ENCODE results near the gene PTPN4.

DNA sequence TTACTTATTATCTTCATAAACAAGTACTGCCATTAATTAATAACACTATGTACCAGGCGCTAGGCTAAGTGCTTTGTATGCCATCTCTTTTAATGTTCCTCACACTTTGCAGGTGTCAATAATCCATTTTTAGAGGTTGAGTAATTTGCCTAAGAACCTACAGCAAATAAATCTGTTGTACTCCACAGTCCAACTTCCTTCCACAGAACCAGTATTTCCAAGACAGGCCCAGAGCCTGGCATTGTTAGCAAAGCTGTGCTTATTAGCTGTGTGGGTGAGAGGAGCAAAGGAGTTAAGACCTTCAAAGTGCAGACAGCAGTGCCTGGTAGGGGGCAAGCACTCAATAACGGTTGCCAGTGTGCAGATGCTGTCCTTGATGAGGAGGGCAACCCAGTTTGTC is 14.2 kb upstream of the PTPN4 start:
- TF ChIP-seq MEIS1 (CRISPR knock-in tag; IDR thresholded peaks at IDR 0.05; ENCODE audit: borderline replicate concordance) (no peak), ZNF558 (CRISPR knock-in tag; IDR thresholded peaks at IDR 0.05; ENCODE audit: borderline replicate concordance) (no peak), POLR2A (IDR thresholded peaks at IDR 0.05; ENCODE audit: insufficient read depth in 1 of 2, low read depth in 2 of 2, low read length in 2 of 2) (no peak), TARDBP (CRISPR knock-in tag; IDR thresholded peaks at IDR 0.05) (no peak), PHB2 (IDR thresholded peaks at IDR 0.05; ENCODE audit: partially characterized antibody) (no peak), TCF12 (IDR thresholded peaks at IDR 0.05) (no peak), TCF12 (CRISPR knock-in tag; IDR thresholded peaks at IDR 0.05) (no peak)

All from HepG2 (cell line).